Measurements from ENCODE around the gene TMEM165. TPM values are rescaled to one million over a fixed set of nuclear protein-coding genes. Genes with fewer than 3 reads are reported as not detected.

The TMEM165 gene
- total RNA-seq, 1 experiment from 2014 or later: 148 TPM

GRCh38 chr4:55416176-55416575, 20.4 kb downstream of the TMEM165 start:
- DNase-seq (no peak), ATAC-seq (no peak)
- H3K4me2 ChIP-seq (ENCODE audit: low read length): no peak overlapping the region
- peaks cover 61% of the 10 kb centered on the region for H3K79me2 ChIP-seq (ENCODE audit: low read length)
- H3F3A ChIP-seq (ENCODE audit: low read length, unreplicated experiment): no peaks in the 10 kb centered on the region
- intact Hi-C loops (cut with micrococcal nuclease): no loop called here
- no peaks in the 10 kb centered on the region for H3K4me1 ChIP-seq (ENCODE audit: insufficient read depth, low read length)
- POLR2A ChIA-PET (ENCODE audit: unreplicated experiment): no interaction called here
- CTCF ChIA-PET: no interaction called here
- peaks cover 63% of the 10 kb centered on the region for H3K36me3 ChIP-seq (ENCODE audit: low read depth, low read length)
- no peak overlapping the region for H3K27ac ChIP-seq (ENCODE audit: low read length)
- no peaks in the 10 kb centered on the region for H3K27me3 ChIP-seq (ENCODE audit: low read length)
- no peaks in the 10 kb centered on the region for H3K9me3 ChIP-seq (ENCODE audit: low read length)
- H3K4me3 ChIP-seq (ENCODE audit: low read length): no peak overlapping the region
- H3K9me2 ChIP-seq (replicated peaks; ENCODE audit: low read length): no peaks in the 10 kb centered on the region
- TF ChIP-seq EZH2phosphoT487 (IDR thresholded peaks at IDR 0.05; ENCODE audit: borderline replicate concordance, low read length) (no peak), CTCF (conservative IDR thresholded peaks at IDR 0.05; ENCODE audit: low read depth, low read length) (no peak), EZH2 (IDR thresholded peaks at IDR 0.05; ENCODE audit: low read length, unreplicated experiment) (no peak)
- no TSS peak for BruUV-seq (replicated peaks)
- peaks cover 13% of the 10 kb centered on the region for H4K20me1 ChIP-seq (ENCODE audit: low read length)
- H3K9ac ChIP-seq (ENCODE audit: low read length): no peak overlapping the region
- no peak overlapping the region for H2AFZ ChIP-seq (ENCODE audit: low read length)

GRCh38 chr4:55424791-55425190, 29.0 kb downstream of the TMEM165 start:
- Histone ChIP-seq H3K9ac (ENCODE audit: low read length) (no peak overlapping the region), H3K36me3 (ENCODE audit: low read depth, low read length) (peaks cover 64% of the 10 kb centered on the region)

More at GRCh38 chr4:55424791-55425190, 29.0 kb downstream of the TMEM165 start:
- DNase-seq (no peak), ATAC-seq (no peak)
- H3K79me2 ChIP-seq (ENCODE audit: low read length): 0 out of 2 replicates have a peak, but pooled peaks cover 11% of the 10 kb centered on the region
- H3K4me2 ChIP-seq (ENCODE audit: low read length): no peak overlapping the region
- H3K27me3 ChIP-seq (ENCODE audit: low read length): no peaks in the 10 kb centered on the region
- POLR2A ChIA-PET (ENCODE audit: unreplicated experiment): interaction anchor here (0.6 kb wide), 1 partner anchor 91 kb away, joined by 3 read pairs; no protein-coding TSS in a partner anchor
- TF ChIP-seq EZH2 (IDR thresholded peaks at IDR 0.05; ENCODE audit: low read length, unreplicated experiment) (no peak), CTCF (conservative IDR thresholded peaks at IDR 0.05; ENCODE audit: low read depth, low read length) (no peak), EZH2phosphoT487 (IDR thresholded peaks at IDR 0.05; ENCODE audit: borderline replicate concordance, low read length) (no peak)
- no peaks in the 10 kb centered on the region for H3K9me3 ChIP-seq (ENCODE audit: low read length)
- H3K27ac ChIP-seq (ENCODE audit: low read length): no peak overlapping the region
- CTCF ChIA-PET: interaction anchor here (0.6 kb wide), 1 partner anchor 46 kb away, joined by 3 read pairs; no protein-coding TSS in a partner anchor
- no peak overlapping the region for H2AFZ ChIP-seq (ENCODE audit: low read length)
- no peaks in the 10 kb centered on the region for H3K4me1 ChIP-seq (ENCODE audit: insufficient read depth, low read length)
- intact Hi-C loops (cut with micrococcal nuclease): loop anchor here (5.0 kb wide), 1 partner anchor 77 kb away; the partner anchor contains the start of gene SRD5A3
- H3F3A ChIP-seq (ENCODE audit: low read length, unreplicated experiment): peaks cover 8% of the 10 kb centered on the region
- BruUV-seq (replicated peaks): no TSS peak
- H3K4me3 ChIP-seq (ENCODE audit: low read length): no peak overlapping the region
- no peaks in the 10 kb centered on the region for H3K9me2 ChIP-seq (replicated peaks; ENCODE audit: low read length)
- H4K20me1 ChIP-seq (ENCODE audit: low read length): peaks cover 4% of the 10 kb centered on the region; the same call in 1 of the 2 replicates

Data from PC-3 (cell line).